SU-DHL-6 (cell line): ENCODE measurements around the gene CAMK1.

ENCODE experiments used
- H2AFZ ChIP-seq: fragments of 200-600 bp; sonication (generic); 2 replicates; pipeline ENCODE4 v1.6.1; 2014; ENCODE audit warnings: low read depth, mild to moderate bottlenecking, moderate library complexity, mixed read lengths, antibody characterized with exemption, low read length; ENCODE audit not compliant: severe bottlenecking
- H3F3A ChIP-seq: fragments of 200-600 bp; shearing (Covaris generic); 2 replicates; pipeline ENCODE4 v1.6.0; 2016; ENCODE audit warnings: antibody characterized with exemption, mild to moderate bottlenecking; ENCODE audit not compliant: insufficient read depth
- H3K27ac ChIP-seq: fragments of 200-600 bp; sonication (generic); 2 replicates; pipeline ENCODE4 v1.5.1; 2016; ENCODE audit warnings: low read depth, mild to moderate bottlenecking, low read length, moderate library complexity, mixed read lengths
- H3K27me3 ChIP-seq: fragments of 200-600 bp; sonication (generic), shearing (Covaris generic); 2 replicates; pipeline ENCODE4 v1.6.0; 2014; ENCODE audit warnings: mild to moderate bottlenecking, low read length
- H3K36me3 ChIP-seq: fragments of 200-600 bp; sonication (generic); 2 replicates; pipeline ENCODE4 v1.6.1; 2014; ENCODE audit warnings: mild to moderate bottlenecking, low read length, mixed read lengths
- H3K4me2 ChIP-seq: fragments of 300-600, 200-600 bp; shearing (Covaris generic), sonication (generic); 2 replicates; pipeline ENCODE4 v1.6.0; 2014; ENCODE audit warnings: low read length, low read depth, mild to moderate bottlenecking; ENCODE audit not compliant: poor library complexity, severe bottlenecking
- H3K4me3 ChIP-seq: fragments of 200-600 bp; sonication (generic); 2 replicates; pipeline ENCODE4 v1.5.1; 2014; ENCODE audit warnings: antibody characterized with exemption, low read length, mild to moderate bottlenecking, mixed read lengths; ENCODE audit not compliant: insufficient read depth, poor library complexity, severe bottlenecking
- H3K79me2 ChIP-seq: fragments of 200-600 bp; sonication (generic); 2 replicates; pipeline ENCODE4 v1.6.1; 2014; ENCODE audit warnings: mild to moderate bottlenecking, low read length, moderate library complexity; ENCODE audit not compliant: insufficient read depth
- H3K9ac ChIP-seq: fragments of 200-600 bp; sonication (generic); 2 replicates; pipeline ENCODE4 v1.7.0; 2014; ENCODE audit warnings: mild to moderate bottlenecking, low read length
- H3K9me2 ChIP-seq: fragments of 200-600 bp; sonication (generic); replicated peaks from 2 replicates; pipeline ENCODE4 v1.6.1; 2014; ENCODE audit warnings: low read length; ENCODE audit not compliant: insufficient read depth
- H3K9me3 ChIP-seq: fragments of 200-600 bp; sonication (generic); 2 replicates; pipeline ENCODE4 v1.6.1; 2014; ENCODE audit warnings: low read length, mixed read lengths; ENCODE audit not compliant: insufficient read depth
- H4K20me1 ChIP-seq: fragments of 200-600 bp; sonication (generic); 2 replicates; pipeline ENCODE4 v1.6.1; 2014; ENCODE audit warnings: low read depth, mild to moderate bottlenecking, antibody characterized with exemption, low read length, moderate library complexity, mixed read lengths
- CTCF ChIP-seq: fragments of 200-600 bp; sonication (generic); IDR thresholded peaks from one replicate; pipeline ENCODE4 v1.5.1; 2017; ENCODE audit warnings: antibody characterized with exemption, mild to moderate bottlenecking, low read length, moderate library complexity; ENCODE audit not compliant: insufficient read depth, poor library complexity, severe bottlenecking
- EZH2phosphoT487 ChIP-seq: fragments of 200-600 bp; sonication (generic), shearing (Covaris generic); conservative IDR thresholded peaks from 2 replicates; pipeline ENCODE4 v1.6.1; 2018; ENCODE audit warnings: mild to moderate bottlenecking, antibody characterized with exemption, low read length, moderate library complexity, mixed read lengths

The CAMK1 gene

GRCh38 chr3:9815986-9816385 is 46.2 kb upstream of the CAMK1 start:
- Histone ChIP-seq H3K27me3 (no peaks in the 10 kb centered on the region), H3K79me2 (no peaks in the 10 kb centered on the region), H4K20me1 (no peaks in the 10 kb centered on the region), H3K9me3 (no peaks in the 10 kb centered on the region), H3K4me2 (no peak overlapping the region), H3K9me2 (no peaks in the 10 kb centered on the region), H3K9ac (no peak overlapping the region), H2AFZ (no peak overlapping the region), H3K36me3 (no peaks in the 10 kb centered on the region), H3K27ac (no peak overlapping the region), H3K4me3 (no peak overlapping the region), H3F3A (no peaks in the 10 kb centered on the region)
- TF ChIP-seq CTCF (no peak), EZH2phosphoT487 (no peak)

GRCh38 chr3:9812870-9813483 is 43.2 kb upstream of the CAMK1 start:
- H3K9me3 ChIP-seq, result no peaks in the 10 kb centered on the region
- H2AFZ ChIP-seq, result no peak overlapping the region

GRCh38 chr3:9810846-9811245 is 41.1 kb upstream of the CAMK1 start:
- H3K4me3 ChIP-seq, result no peak overlapping the region
- no peaks in the 10 kb centered on the region for H3K27me3 ChIP-seq
- H3K36me3 ChIP-seq, result no peaks in the 10 kb centered on the region
- no peaks in the 10 kb centered on the region for H3K9me3 ChIP-seq
- H3K4me2 ChIP-seq, result no peak overlapping the region
- TF ChIP-seq CTCF, result no peak
- H3K79me2 ChIP-seq, result no peaks in the 10 kb centered on the region
- H3K27ac ChIP-seq, result no peak overlapping the region
- no peak overlapping the region for H3K9ac ChIP-seq
- H3K9me2 ChIP-seq, result no peaks in the 10 kb centered on the region
- no peaks in the 10 kb centered on the region for H4K20me1 ChIP-seq
- H3F3A ChIP-seq, result peaks cover 26% of the 10 kb centered on the region
- no peak overlapping the region for H2AFZ ChIP-seq

More at GRCh38 chr3:9812870-9813483, 43.2 kb upstream of the CAMK1 start:
- H3K4me3 ChIP-seq, result no peak overlapping the region
- H3K27ac ChIP-seq, result no peak overlapping the region
- H3K79me2 ChIP-seq, result no peaks in the 10 kb centered on the region
- no peaks in the 10 kb centered on the region for H3K27me3 ChIP-seq
- TF ChIP-seq CTCF (no peak), EZH2phosphoT487 (no peak)
- H4K20me1 ChIP-seq, result no peaks in the 10 kb centered on the region
- H3K36me3 ChIP-seq, result no peaks in the 10 kb centered on the region
- no peak overlapping the region for H3K4me2 ChIP-seq
- peaks cover 17% of the 10 kb centered on the region for H3F3A ChIP-seq
- no peaks in the 10 kb centered on the region for H3K9me2 ChIP-seq
- no peak overlapping the region for H3K9ac ChIP-seq

- Histone ChIP-seq H3F3A (peaks cover 26% of the 10 kb centered on the region), H2AFZ (peak overlapping the region; percentile 72), H3K9me3 (no peaks in the 10 kb centered on the region), H3K4me3 (no peak overlapping the region), H3K27me3 (no peaks in the 10 kb centered on the region), H3K36me3 (no peaks in the 10 kb centered on the region), H3K79me2 (no peaks in the 10 kb centered on the region), H3K9me2 (no peaks in the 10 kb centered on the region), H3K27ac (no peak overlapping the region), H4K20me1 (no peaks in the 10 kb centered on the region), H3K4me2 (peak overlapping the region; percentile 60), H3K9ac (peak overlapping the region; percentile 56)
- TF ChIP-seq EZH2phosphoT487 (no peak), CTCF (no peak)
These were observed 40.7 kb upstream of the CAMK1 start for GRCh38 chr3:9810433-9810770.
